ENCODE measurements around the gene GALNT15. TPM values are rescaled to one million over a fixed set of nuclear protein-coding genes. Genes with fewer than 3 reads are reported as not detected.

GALNT15 gene
- total RNA-seq, 1 donor from 2014 or later = not detected

GRCh38 chr3:16245609-16246008 lies 71.1 kb downstream of the GALNT15 start:
- no peaks in the 10 kb centered on the region for H3K36me3 Mint-ChIP-seq (ENCODE audit: low read depth)
- peaks cover 2% of the 10 kb centered on the region for H3K27me3 Mint-ChIP-seq (ENCODE audit: insufficient read depth)
- peaks cover 32% of the 10 kb centered on the region for H3K4me1 Mint-ChIP-seq (ENCODE audit: low read depth)
- H3K4me3 Mint-ChIP-seq = no peak overlapping the region
- intact Hi-C loops (cut with micrococcal nuclease) = loop anchor here (5.0 kb wide), 1 partner anchor 33 kb away; no protein-coding TSS in a partner anchor
- no peak for DNase-seq (ENCODE audit: low spot score)
- H3K27ac Mint-ChIP-seq = no peak overlapping the region
- no peaks in the 10 kb centered on the region for H3K9me3 Mint-ChIP-seq

DNA sequence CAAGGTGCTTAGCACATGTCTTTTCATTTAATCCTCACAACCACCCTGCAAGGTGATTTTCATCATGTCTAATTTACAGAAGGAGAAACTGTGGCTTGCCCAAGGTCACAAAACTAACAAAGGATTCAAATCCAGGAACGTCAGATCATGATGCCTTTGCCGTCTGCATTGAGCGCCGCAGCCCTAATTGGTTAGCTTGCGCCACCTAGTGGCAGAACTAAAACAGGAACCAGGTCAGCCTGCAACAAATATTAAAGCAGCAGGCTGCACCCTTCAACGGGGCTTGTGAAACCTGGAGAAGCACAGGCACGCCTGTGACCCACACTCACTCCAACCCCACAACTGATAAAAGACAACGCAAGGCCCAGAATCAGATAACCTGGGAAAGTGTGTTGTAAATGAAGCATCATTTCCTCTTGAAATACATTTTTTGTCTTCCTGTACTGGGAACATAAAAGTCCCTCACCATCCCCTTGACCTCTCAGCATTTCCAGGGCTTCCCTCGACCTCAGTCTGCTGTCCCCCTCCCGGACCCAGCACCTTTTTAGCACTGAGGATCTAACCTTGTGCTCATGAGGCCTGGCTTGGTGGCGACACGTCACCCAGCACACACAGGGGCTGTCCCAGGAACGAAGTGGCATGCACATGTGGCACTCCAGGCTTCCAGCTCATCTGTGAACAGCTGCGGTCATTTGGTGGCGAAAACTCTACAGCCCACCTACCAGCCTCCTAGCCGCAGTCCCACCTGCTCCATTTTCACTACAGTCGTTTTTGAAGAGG lies 73.0 kb downstream of the GALNT15 start:
- peaks cover 2% of the 10 kb centered on the region for H3K27me3 Mint-ChIP-seq (ENCODE audit: insufficient read depth)
- intact Hi-C loops (cut with micrococcal nuclease) = loop anchor here (1.0 to 5.0 kb wide), 6 partner anchors 35 to 1045 kb away; no protein-coding TSS in a partner anchor
- H3K4me3 Mint-ChIP-seq = no peak overlapping the region
- peak; percentile 70 for DNase-seq (ENCODE audit: low spot score)
- no peaks in the 10 kb centered on the region for H3K36me3 Mint-ChIP-seq (ENCODE audit: low read depth)
- H3K27ac Mint-ChIP-seq = no peak overlapping the region
- peaks cover 32% of the 10 kb centered on the region for H3K4me1 Mint-ChIP-seq (ENCODE audit: low read depth)
- no peaks in the 10 kb centered on the region for H3K9me3 Mint-ChIP-seq

DNA sequence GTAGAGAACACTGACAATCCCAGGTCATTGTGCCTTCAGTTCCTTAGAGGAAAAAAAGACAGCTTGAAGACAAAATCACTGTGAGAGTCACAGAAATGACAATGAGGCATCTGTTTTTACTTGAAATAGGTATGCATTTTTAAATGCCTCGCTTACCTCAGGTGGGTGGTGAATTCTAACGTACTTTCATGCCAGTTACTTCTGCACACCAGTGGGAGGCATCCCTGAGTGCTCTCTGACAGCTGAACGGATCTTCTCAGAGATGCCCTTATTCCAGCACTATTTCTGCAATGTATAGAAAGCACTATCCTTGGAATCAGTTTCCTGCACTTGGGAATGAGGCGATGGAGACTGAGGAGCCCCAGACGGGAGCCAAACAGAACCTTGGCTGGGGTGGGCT lies 74.1 kb downstream of the GALNT15 start:
- intact Hi-C loops (cut with micrococcal nuclease) = loop anchor here (5.0 kb wide), 1 partner anchor 36 kb away; no protein-coding TSS in a partner anchor
- Mint-ChIP-seq H3K36me3 (ENCODE audit: low read depth) (no peaks in the 10 kb centered on the region), H3K4me3 (no peak overlapping the region), H3K9me3 (no peaks in the 10 kb centered on the region), H3K27ac (no peak overlapping the region), H3K27me3 (ENCODE audit: insufficient read depth) (peaks cover under 1% of the 10 kb centered on the region), H3K4me1 (ENCODE audit: low read depth) (peaks cover 40% of the 10 kb centered on the region)
- DNase-seq (ENCODE audit: low spot score) = no peak

DNA sequence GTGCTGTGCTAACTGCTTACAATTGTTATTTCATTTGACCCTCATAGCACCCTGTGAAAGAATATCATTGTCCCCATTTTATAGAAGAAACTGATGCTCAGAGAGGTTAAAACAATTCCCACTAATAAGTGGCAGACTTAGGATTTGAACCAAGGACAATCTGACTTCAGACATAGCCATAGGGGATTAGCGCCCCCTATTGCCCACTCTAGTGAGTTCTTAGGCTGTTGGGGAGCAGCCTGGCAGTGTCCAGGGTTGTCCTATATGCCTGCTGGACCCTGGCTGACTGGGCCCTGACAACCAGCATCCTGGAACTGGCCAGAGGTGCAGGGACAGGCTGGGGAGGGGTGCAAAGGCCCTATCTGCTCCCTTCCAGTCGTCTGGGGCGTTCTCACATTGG lies 74.9 kb downstream of the GALNT15 start:
- Mint-ChIP-seq H3K27me3 (ENCODE audit: insufficient read depth) (no peaks in the 10 kb centered on the region), H3K4me3 (no peak overlapping the region), H3K27ac (no peak overlapping the region), H3K9me3 (no peaks in the 10 kb centered on the region), H3K4me1 (ENCODE audit: low read depth) (peaks cover 40% of the 10 kb centered on the region), H3K36me3 (ENCODE audit: low read depth) (no peaks in the 10 kb centered on the region)
- intact Hi-C loops (cut with micrococcal nuclease) = loop anchor here (5.0 kb wide), 1 partner anchor 37 kb away; no protein-coding TSS in a partner anchor
- no peak for DNase-seq (ENCODE audit: low spot score)

GRCh38 chr3:16249886-16250285 lies 75.4 kb downstream of the GALNT15 start:
- Mint-ChIP-seq H3K9me3 (no peaks in the 10 kb centered on the region), H3K27ac (no peak overlapping the region), H3K36me3 (ENCODE audit: low read depth) (no peaks in the 10 kb centered on the region), H3K27me3 (ENCODE audit: insufficient read depth) (no peaks in the 10 kb centered on the region), H3K4me1 (ENCODE audit: low read depth) (peaks cover 45% of the 10 kb centered on the region), H3K4me3 (no peak overlapping the region)
- intact Hi-C loops (cut with micrococcal nuclease) = loop anchor here (5.0 kb wide), 1 partner anchor 38 kb away; no protein-coding TSS in a partner anchor
- no peak for DNase-seq (ENCODE audit: low spot score)

GRCh38 chr3:16251316-16252085 lies 77.0 kb downstream of the GALNT15 start:
- no peaks in the 10 kb centered on the region for H3K9me3 Mint-ChIP-seq
- no peak for DNase-seq (ENCODE audit: low spot score)
- H3K4me3 Mint-ChIP-seq = no peak overlapping the region
- peaks cover under 1% of the 10 kb centered on the region for H3K36me3 Mint-ChIP-seq (ENCODE audit: low read depth)
- H3K27ac Mint-ChIP-seq = no peak overlapping the region
- no peaks in the 10 kb centered on the region for H3K27me3 Mint-ChIP-seq (ENCODE audit: insufficient read depth)
- intact Hi-C loops (cut with micrococcal nuclease) = no loop called here
- peaks cover 54% of the 10 kb centered on the region for H3K4me1 Mint-ChIP-seq (ENCODE audit: low read depth)

- DNase-seq (ENCODE audit: low spot score) = no peak
- Mint-ChIP-seq H3K4me1 (ENCODE audit: low read depth) (peaks cover 46% of the 10 kb centered on the region), H3K36me3 (ENCODE audit: low read depth) (peaks cover 4% of the 10 kb centered on the region), H3K9me3 (no peaks in the 10 kb centered on the region), H3K27me3 (ENCODE audit: insufficient read depth) (no peaks in the 10 kb centered on the region), H3K4me3 (no peak overlapping the region), H3K27ac (no peak overlapping the region)
- intact Hi-C loops (cut with micrococcal nuclease) = no loop called here
Measured at GRCh38 chr3:16252243-16252978, 77.9 kb downstream of the GALNT15 start.

GRCh38 chr3:16252988-16253387 lies 78.5 kb downstream of the GALNT15 start:
- intact Hi-C loops (cut with micrococcal nuclease) = no loop called here
- no peak overlapping the region for H3K27ac Mint-ChIP-seq
- no peak for DNase-seq (ENCODE audit: low spot score)
- H3K27me3 Mint-ChIP-seq (ENCODE audit: insufficient read depth) = no peaks in the 10 kb centered on the region
- peaks cover 4% of the 10 kb centered on the region for H3K36me3 Mint-ChIP-seq (ENCODE audit: low read depth)
- no peaks in the 10 kb centered on the region for H3K9me3 Mint-ChIP-seq
- no peak overlapping the region for H3K4me3 Mint-ChIP-seq
- peaks cover 41% of the 10 kb centered on the region for H3K4me1 Mint-ChIP-seq (ENCODE audit: low read depth)

GRCh38 chr3:16253601-16254000 lies 79.1 kb downstream of the GALNT15 start:
- Mint-ChIP-seq H3K4me1 (ENCODE audit: low read depth) (peaks cover 37% of the 10 kb centered on the region), H3K4me3 (no peak overlapping the region), H3K27ac (no peak overlapping the region), H3K9me3 (no peaks in the 10 kb centered on the region), H3K36me3 (ENCODE audit: low read depth) (peaks cover 4% of the 10 kb centered on the region), H3K27me3 (ENCODE audit: insufficient read depth) (no peaks in the 10 kb centered on the region)
- no peak for DNase-seq (ENCODE audit: low spot score)
- intact Hi-C loops (cut with micrococcal nuclease) = no loop called here

DNA sequence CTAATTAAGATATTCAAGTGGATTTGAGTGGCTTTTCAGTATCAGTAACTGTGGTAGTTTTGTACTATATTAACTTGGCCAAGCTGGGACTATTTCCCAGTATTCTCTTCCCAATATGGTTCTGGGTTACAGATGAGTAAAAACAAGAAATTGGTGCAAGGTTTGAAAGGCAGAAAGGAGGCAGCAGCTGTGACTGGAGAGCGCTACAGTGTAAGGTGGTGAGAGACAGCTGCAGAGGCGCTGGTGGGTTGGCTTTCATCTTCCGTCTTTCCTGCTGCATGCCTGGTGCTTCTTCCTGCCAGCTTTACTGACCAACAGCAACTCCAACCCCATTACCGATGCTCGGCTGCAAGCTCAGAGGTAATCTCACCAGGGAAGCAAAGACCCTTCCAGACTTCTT lies 80.4 kb downstream of the GALNT15 start:
- no peak for DNase-seq (ENCODE audit: low spot score)
- peaks cover 9% of the 10 kb centered on the region for H3K36me3 Mint-ChIP-seq (ENCODE audit: low read depth)
- no peaks in the 10 kb centered on the region for H3K9me3 Mint-ChIP-seq
- intact Hi-C loops (cut with micrococcal nuclease) = no loop called here
- H3K27me3 Mint-ChIP-seq (ENCODE audit: insufficient read depth) = no peaks in the 10 kb centered on the region
- peaks cover 41% of the 10 kb centered on the region for H3K4me1 Mint-ChIP-seq (ENCODE audit: low read depth)
- H3K4me3 Mint-ChIP-seq = peak overlapping the region; percentile 36
- peak overlapping the region; percentile 41 for H3K27ac Mint-ChIP-seq

DNA sequence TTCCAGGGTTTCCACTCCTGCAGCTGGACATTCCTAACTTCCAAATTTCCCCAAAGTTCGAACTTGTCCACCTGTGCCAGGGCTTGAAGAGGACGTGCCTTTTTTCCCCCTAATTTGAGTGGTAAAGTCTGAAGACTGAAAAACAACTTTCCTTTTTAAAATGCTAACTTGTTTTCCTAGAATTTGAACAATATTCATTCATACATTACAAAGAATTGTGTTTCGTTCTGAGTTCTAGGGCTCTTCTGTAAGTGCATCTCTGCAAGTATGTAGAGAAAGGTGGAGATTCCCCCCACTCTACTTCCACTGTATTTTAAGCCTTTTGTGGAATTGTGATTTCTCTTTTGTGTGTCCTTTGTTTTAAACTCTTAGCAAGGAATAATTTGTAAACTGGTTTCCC lies 80.8 kb downstream of the GALNT15 start:
- Mint-ChIP-seq H3K4me3 (peak overlapping the region; percentile 36), H3K27ac (peak overlapping the region; percentile 41), H3K9me3 (no peaks in the 10 kb centered on the region), H3K27me3 (ENCODE audit: insufficient read depth) (no peaks in the 10 kb centered on the region), H3K4me1 (ENCODE audit: low read depth) (peaks cover 41% of the 10 kb centered on the region), H3K36me3 (ENCODE audit: low read depth) (peaks cover 12% of the 10 kb centered on the region)
- DNase-seq (ENCODE audit: low spot score) = no peak
- intact Hi-C loops (cut with micrococcal nuclease) = no loop called here

DNA sequence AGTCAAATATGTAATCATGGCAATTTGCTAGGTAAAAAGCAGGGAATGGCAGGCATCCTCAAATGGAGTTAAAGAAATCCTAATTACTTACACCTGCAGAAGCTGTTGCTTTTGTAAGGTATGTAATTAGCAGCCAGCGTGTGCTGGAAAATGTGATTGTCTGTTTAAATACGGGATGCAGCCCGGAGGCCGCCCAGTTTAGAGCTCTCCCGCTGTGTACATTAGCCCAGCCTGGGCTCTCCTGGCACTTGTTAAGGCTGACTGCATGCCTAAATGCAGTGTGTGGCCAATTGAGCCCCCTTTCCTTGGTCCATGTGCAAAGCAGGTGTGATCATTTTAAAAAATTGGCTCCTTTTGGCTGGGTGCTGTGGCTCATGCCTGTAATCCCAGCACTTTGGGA lies 81.2 kb downstream of the GALNT15 start:
- no peak for DNase-seq (ENCODE audit: low spot score)
- Mint-ChIP-seq H3K27ac (no peak overlapping the region), H3K9me3 (no peaks in the 10 kb centered on the region), H3K4me3 (peak overlapping the region; percentile 17), H3K36me3 (ENCODE audit: low read depth) (peaks cover 12% of the 10 kb centered on the region), H3K27me3 (ENCODE audit: insufficient read depth) (no peaks in the 10 kb centered on the region), H3K4me1 (ENCODE audit: low read depth) (peaks cover 41% of the 10 kb centered on the region)
- intact Hi-C loops (cut with micrococcal nuclease) = no loop called here

Measured in activated T-helper 1 cell treated with anti-CD3 and anti-CD28 coated beads, Interleukin-12 subunit alpha, Interleukin-12 subunit beta, Interleukin-2, Interleukin-4 antibody, amounts not matched to agents 30 ng/mL and 10 ng/mL and 1 ng/mL, durations not matched to agents 14 hours and 24 hours and 36 hours (primary cell).